IMR-90 (cell line): ENCODE data around the gene C1QTNF1. TPM values are rescaled to one million over a fixed set of nuclear protein-coding genes. Genes with fewer than 3 reads are reported as not detected.

Experiments used
- ATAC-seq: fragments of 200-7000 bp; cut with Tn5 transposase; 2 replicates; pipeline ENCODE4 v1.9.1; 2020; ENCODE audit warnings: low read depth, mild to moderate bottlenecking, moderate library complexity
- BruUV-seq: library from RNA; stranded (reverse); fragments of 400-500 nt; replicated peaks from 2 replicates; lab custom pipeline; 2021; lab: Mats Ljungman, UMichigan
- CTCF ChIA-PET: fragments of 300-600 bp; formaldehyde crosslinking; extraction: SDS; loops from one replicate; lab custom pipeline; 2021; ENCODE audit warnings: antibody characterized with exemption; lab: Yijun Ruan, JAX
- POLR2A ChIA-PET: fragments of 300-600 bp; sonication (Branson Sonifier 250); formaldehyde crosslinking; loops from one replicate; lab custom pipeline; 2022; ENCODE audit warnings: antibody characterized with exemption; ENCODE audit not compliant: unreplicated experiment; lab: Charles Lee
- DNase-seq: peaks from one replicate; pipeline ENCODE4 v3.0.0; 2013
- H2AFZ ChIP-seq: replicated peaks from 2 replicates; pipeline ENCODE3; 2013; ENCODE audit warnings: low read length, mild to moderate bottlenecking; ENCODE audit not compliant: poor library complexity
- H2AK5ac ChIP-seq: 2 replicates; pipeline ENCODE4 v1.6.1; 2013; ENCODE audit warnings: low read depth, low read length, inconsistent platforms
- H2AK9ac ChIP-seq: replicated peaks from 2 replicates; pipeline ENCODE3; 2013; ENCODE audit warnings: mild to moderate bottlenecking, low read depth, low read length, moderate library complexity; ENCODE audit not compliant: poor library complexity
- H2BK120ac ChIP-seq: 2 replicates; pipeline ENCODE4 v1.6.1; 2013; ENCODE audit warnings: low read depth, low read length, inconsistent platforms
- H2BK15ac ChIP-seq: 3 replicates; pipeline ENCODE4 v1.6.1; 2013; ENCODE audit warnings: low read depth, low read length, inconsistent platforms
- H2BK20ac ChIP-seq: 2 replicates; pipeline ENCODE4 v1.6.1; 2013; ENCODE audit warnings: low read depth, mild to moderate bottlenecking, inconsistent platforms, low read length, moderate library complexity
- H2BK5ac ChIP-seq: 2 replicates; pipeline ENCODE4 v1.6.1; 2013; ENCODE audit warnings: mild to moderate bottlenecking, low read depth, low read length, inconsistent platforms; ENCODE audit not compliant: poor library complexity, severe bottlenecking
- H3K14ac ChIP-seq: replicated peaks from 2 replicates; pipeline ENCODE4 v1.6.1; 2013; ENCODE audit warnings: low read depth, low read length, inconsistent platforms
- H3K18ac ChIP-seq: 2 replicates; pipeline ENCODE4 v1.6.1; 2013; ENCODE audit warnings: low read depth, low read length, control low read depth
- H3K23ac ChIP-seq: 2 replicates; pipeline ENCODE4 v1.6.1; 2013; ENCODE audit warnings: low read depth, low read length, inconsistent platforms
- H3K27ac ChIP-seq: 2 replicates; pipeline ENCODE4 v1.5.1; 2013; ENCODE audit warnings: mild to moderate bottlenecking, control low read depth, low read length; ENCODE audit not compliant: insufficient read depth
- H3K27me3 ChIP-seq: 2 replicates; pipeline ENCODE4 v1.6.1; 2013; ENCODE audit warnings: low read length; ENCODE audit not compliant: control insufficient read depth, insufficient read depth
- H3K36me3 ChIP-seq: 2 replicates; pipeline ENCODE4 v1.6.1; 2013; ENCODE audit warnings: low read length, mixed read lengths; ENCODE audit not compliant: control insufficient read depth, insufficient read depth
- H3K4ac ChIP-seq: 2 replicates; pipeline ENCODE4 v1.6.1; 2013; ENCODE audit warnings: low read depth, low read length, inconsistent platforms
- H3K4me1 ChIP-seq: 2 replicates; pipeline ENCODE4 v1.6.1; 2013; ENCODE audit warnings: low read length, mixed read lengths; ENCODE audit not compliant: control insufficient read depth, insufficient read depth
- H3K4me2 ChIP-seq: 2 replicates; pipeline ENCODE4 v1.6.1; 2013; ENCODE audit warnings: low read depth, mild to moderate bottlenecking, control low read depth, low read length, moderate library complexity
- H3K4me3 ChIP-seq: 2 replicates; pipeline ENCODE4 v1.5.1; 2013; ENCODE audit warnings: low read depth, mild to moderate bottlenecking, control low read depth, low read length, moderate library complexity; ENCODE audit not compliant: insufficient read depth
- H3K56ac ChIP-seq: 2 replicates; pipeline ENCODE4 v1.6.1; 2013; ENCODE audit warnings: low read length, inconsistent platforms; ENCODE audit not compliant: insufficient read depth; ENCODE audit errors: extremely low read depth
- H3K79me1 ChIP-seq, 2 experiments: 2 replicates each; pipeline ENCODE4 v1.6.1; 2013; ENCODE audit warnings: low read length in 2 of 2, inconsistent platforms in 1 of 2, low read depth in 1 of 2
- H3K9ac ChIP-seq: 2 replicates; pipeline ENCODE4 v1.6.1; 2013; ENCODE audit warnings: low read depth, low read length, control low read depth
- H3K9me1 ChIP-seq: 2 replicates; pipeline ENCODE4 v1.6.1; 2013; ENCODE audit warnings: low read length, inconsistent platforms; ENCODE audit not compliant: insufficient read depth
- H3K9me3 ChIP-seq: 2 replicates; pipeline ENCODE4 v1.6.1; 2013; ENCODE audit warnings: low read length; ENCODE audit not compliant: control insufficient read depth, insufficient read depth
- H4K20me1 ChIP-seq: 2 replicates; pipeline ENCODE4 v1.6.1; 2013; ENCODE audit warnings: low read length, inconsistent platforms; ENCODE audit not compliant: insufficient read depth
- H4K5ac ChIP-seq: 2 replicates; pipeline ENCODE4 v1.6.1; 2013; ENCODE audit warnings: mild to moderate bottlenecking, low read depth, low read length, control low read depth
- H4K8ac ChIP-seq, 2 experiments: 2 replicates each; pipeline ENCODE4 v1.6.1; 2013; ENCODE audit warnings: low read depth in 2 of 2, low read length in 2 of 2, control low read depth in 1 of 2, inconsistent platforms in 1 of 2
- H4K91ac ChIP-seq: 2 replicates; pipeline ENCODE4 v1.6.1; 2013; ENCODE audit warnings: low read depth, low read length, inconsistent platforms; ENCODE audit not compliant: insufficient read depth
- BHLHE40 ChIP-seq: fragments of 150-350 bp; IDR thresholded peaks from 2 replicates; pipeline ENCODE4 v1.6.1; 2016; ENCODE audit warnings: mild to moderate bottlenecking, low read depth, low read length
- CTCF ChIP-seq: conservative IDR thresholded peaks from 2 replicates; pipeline ENCODE4 v1.5.1; 2012; ENCODE audit warnings: mild to moderate bottlenecking, low read depth, low read length, improper control_type of control experiment
- ELK1 ChIP-seq: fragments of 150-350 bp; IDR thresholded peaks from 2 replicates; pipeline ENCODE4 v1.6.1; 2016; ENCODE audit warnings: low read depth, mild to moderate bottlenecking, low read length, moderate library complexity, borderline replicate concordance
- MAFK ChIP-seq: IDR thresholded peaks from 2 replicates; pipeline ENCODE4 v1.6.1; 2012; ENCODE audit warnings: low read depth, low read length, improper control_type of control experiment
- MAZ ChIP-seq: IDR thresholded peaks from 2 replicates; pipeline ENCODE4 v1.6.1; 2012; ENCODE audit warnings: low read depth, mild to moderate bottlenecking, low read length, improper control_type of control experiment, moderate library complexity, borderline replicate concordance
- MXI1 ChIP-seq: IDR thresholded peaks from 2 replicates; pipeline ENCODE4 v1.6.1; 2012; ENCODE audit warnings: low read depth, mild to moderate bottlenecking, low read length, moderate library complexity, borderline replicate concordance
- NFE2L2 ChIP-seq: fragments of 150-350 bp; IDR thresholded peaks from 2 replicates; pipeline ENCODE4 v1.6.1; 2016; ENCODE audit warnings: low read depth, mild to moderate bottlenecking, low read length
- POLR2A ChIP-seq: IDR thresholded peaks from 2 replicates; pipeline ENCODE4 v1.6.1; 2012; ENCODE audit warnings: mild to moderate bottlenecking, low read depth, low read length
- RAD21 ChIP-seq: IDR thresholded peaks from 2 replicates; pipeline ENCODE4 v1.6.1; 2012; ENCODE audit warnings: low read length, improper control_type of control experiment
- RFX5 ChIP-seq: IDR thresholded peaks from 2 replicates; pipeline ENCODE4 v1.8.0; 2012; ENCODE audit warnings: low read depth, mild to moderate bottlenecking, low read length, moderate library complexity
- SMC3 ChIP-seq: fragments of 150-350 bp; IDR thresholded peaks from 2 replicates; pipeline ENCODE4 v1.6.1; 2016; ENCODE audit warnings: low read depth, mild to moderate bottlenecking, antibody characterized with exemption, low read length, moderate library complexity
- USF2 ChIP-seq: fragments of 150-350 bp; IDR thresholded peaks from 2 replicates; pipeline ENCODE4 v1.6.1; 2017; ENCODE audit warnings: mild to moderate bottlenecking, antibody characterized with exemption, low read length, low read depth
- WGBS, 2 experiments: methylation state at CpG; one replicate each; pipeline versions ENCODE4 v1.1.5 to v1.1.7; 2013; ENCODE audit warnings: missing lambda C conversion rate in 2 of 2; ENCODE audit not compliant: insufficient read length in 1 of 2; ENCODE audit errors: extremely low coverage in 2 of 2; 5-methylcytosine and 5-hydroxymethylcytosine counted together
- dilution Hi-C: fragments of 300-500 bp; cut with HindIII; formaldehyde crosslinking; loops from one replicate; pipeline ENCODE4 v1.14.3; 2018; ENCODE audit warnings: low sequenced_read_pairs; ENCODE audit not compliant: unreplicated experiment
- in situ Hi-C: fragments of 300-500 bp; cut with MboI; formaldehyde crosslinking; loops from 3 replicates; pipeline ENCODE4 v1.14.3; 2019; ENCODE audit warnings: low sequenced_read_pairs, inconsistent platforms, mixed read lengths
- intact Hi-C: fragments of 100-400 bp; cut with micrococcal nuclease; formaldehyde crosslinking; loops from 2 replicates; pipeline ENCODE4 v1.10.0; 2022
- polyA plus RNA-seq, 3 experiments: library from polyadenylated mRNA; depleted of rRNA; stranded (reverse); fragments of >200 nt; gene quantifications; 2 replicates each; pipeline ENCODE4 v1.2.3, GENCODE V29; 2012; ENCODE audit warnings: low replicate concordance in 1 of 3
- total RNA-seq: library from RNA; depleted of rRNA; stranded (reverse); fragments of >200 nt; gene quantifications from 2 replicates; pipeline ENCODE4 v1.2.3, GENCODE V29; 2012

Gene C1QTNF1
- total and polyA plus RNA-seq, 2 of the 4 experiments (the other 2 are of a cell fraction): 3.4 to 8.4 TPM

- peak; percentile 15; the same call in 1 of the 2 replicates for TF ChIP-seq USF2
- no peak for TF ChIP-seq MAFK
Measured at GRCh38 chr17:79074649-79075445, 50.9 kb downstream of the C1QTNF1 start, which contains the start of gene ENGASE (continued).

- H3K23ac ChIP-seq: peak overlapping the region; percentile 79
- H3K4me1 ChIP-seq: 0 out of 2 replicates have a peak, but pooled peaks cover 2% of the 10 kb centered on the region
- H3K4me2 ChIP-seq: peak overlapping the region; percentile 71
- peak overlapping the region; percentile 91 for H2AFZ ChIP-seq
- H2BK5ac ChIP-seq: no peak overlapping the region
- DNase-seq (no peak), ATAC-seq (peak; percentile 40; the same call in 1 of the 2 replicates)
- peaks cover 0 to 13% of the 10 kb centered on the region in 2 experiments; a peak in 2 of 4 replicates for H3K79me1 ChIP-seq
- no peaks in the 10 kb centered on the region for H3K9me3 ChIP-seq
- no peaks in the 10 kb centered on the region; the same call in 1 of the 2 replicates for H3K9me1 ChIP-seq
- H2BK120ac ChIP-seq: no peak overlapping the region
- H2AK5ac ChIP-seq: no peak overlapping the region
- H3K18ac ChIP-seq: no peak overlapping the region
- H4K91ac ChIP-seq: no peak overlapping the region
- peak overlapping the region; percentile 58 for H3K14ac ChIP-seq
- no peak overlapping the region for H4K5ac ChIP-seq
- ChIA-PET CTCF (interaction anchor here (1.0 to 1.4 kb wide), 2 partner anchors 10 to 12 kb away, joined by 3 read pairs; no protein-coding TSS in a partner anchor), POLR2A (no interaction called here)
- H3K4me3 ChIP-seq: peak overlapping the region; percentile 89
- dilution Hi-C loops (no loop called here), in situ Hi-C loops (loop anchor here (25.0 kb wide), 1 partner anchor 637 kb away; no protein-coding TSS in a partner anchor), intact Hi-C loops (no loop called here)
- peak overlapping the region; percentile 64 for H3K9ac ChIP-seq
- peak overlapping the region; percentile 81 for H2AK9ac ChIP-seq
- peaks cover 19% of the 10 kb centered on the region for H3K36me3 ChIP-seq
- H3K27me3 ChIP-seq: peaks cover 2% of the 10 kb centered on the region
- WGBS, 2 experiments: no CpG with 5 or more reads among the region's 6 CpGs
- no peaks in the 10 kb centered on the region for H4K20me1 ChIP-seq
- H2BK20ac ChIP-seq: no peak overlapping the region
- peak overlapping the region; percentile 72 for H3K4ac ChIP-seq
- no TSS peak for BruUV-seq
- peak overlapping the region; percentile 31 to 58; a peak in 2 of 4 replicates for H4K8ac ChIP-seq
- H2BK15ac ChIP-seq: no peak overlapping the region
- peak overlapping the region; percentile 34; the same call in 1 of the 2 replicates for H3K27ac ChIP-seq
- H3K56ac ChIP-seq: no peak overlapping the region
- TF ChIP-seq MAZ (no peak), RFX5 (no peak), MXI1 (no peak), NFE2L2 (no peak), CTCF (no peak), RAD21 (no peak), ELK1 (no peak), BHLHE40 (no peak), POLR2A (no peak), SMC3 (no peak)
Measured at GRCh38 chr17:79075446-79075750, 51.4 kb downstream of the C1QTNF1 start.
